ENCODE results near the gene SEMA4F. TPM values are rescaled to one million over a fixed set of nuclear protein-coding genes. Genes with fewer than 3 reads are reported as not detected.
"Not testable (repeated sequence)": the region's sequence is repeated elsewhere in the genome, so short reads cannot be mapped to it uniquely, and the experiment has no call there.

Gene SEMA4F
- total RNA-seq, 1 donor from 2014 or later = 8.3 TPM

DNA sequence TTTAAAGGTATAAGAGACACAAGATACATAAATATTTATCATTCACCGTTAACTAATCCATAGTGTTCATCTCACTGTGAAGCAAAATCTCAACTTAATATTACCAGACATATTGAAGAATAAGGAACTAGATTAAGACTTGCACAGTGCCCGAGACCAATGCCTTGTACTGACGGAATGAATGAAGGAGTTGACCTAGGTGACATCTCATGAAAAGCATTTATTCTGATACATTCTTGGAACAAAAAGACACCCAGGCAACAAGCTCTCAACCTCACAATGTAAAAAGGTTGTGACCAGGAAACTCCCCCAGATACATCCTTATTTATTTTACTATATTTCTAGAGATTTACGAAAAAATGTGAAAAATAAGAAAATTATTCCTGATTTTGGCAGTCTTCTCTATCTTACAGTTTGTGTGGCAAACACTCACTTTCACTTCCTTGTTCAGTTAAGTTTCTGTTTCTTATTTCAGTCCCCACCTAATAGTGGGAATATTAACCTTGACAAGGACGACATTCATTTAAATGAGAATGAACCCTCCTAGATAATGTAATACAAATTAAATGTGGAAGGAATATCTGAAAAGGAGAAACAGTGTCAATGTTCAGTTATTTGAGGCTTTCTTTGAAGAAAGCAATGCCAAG, 34.3 kb upstream of the SEMA4F start:
- no peaks in the 10 kb centered on the region for H3K9me3 ChIP-seq
- H3K4me1 ChIP-seq = no peaks in the 10 kb centered on the region
- intact Hi-C loops (cut with DNase I) = no loop called here
- DNase-seq (ENCODE audit: extremely low spot score in 2 of 2) = no peak
- TF ChIP-seq POLR2A (IDR thresholded peaks at IDR 0.05) (no peak), POLR2AphosphoS5 (IDR thresholded peaks at IDR 0.05; ENCODE audit: insufficient read depth in 1 of 2, low read depth in 1 of 2) (no peak), CTCF (IDR thresholded peaks at IDR 0.05) (no peak)
- H3K4me3 ChIP-seq = no peak overlapping the region
- no peak overlapping the region for H3K27ac ChIP-seq
- H3K27me3 ChIP-seq = no peaks in the 10 kb centered on the region
- H3K36me3 ChIP-seq = no peaks in the 10 kb centered on the region

DNA sequence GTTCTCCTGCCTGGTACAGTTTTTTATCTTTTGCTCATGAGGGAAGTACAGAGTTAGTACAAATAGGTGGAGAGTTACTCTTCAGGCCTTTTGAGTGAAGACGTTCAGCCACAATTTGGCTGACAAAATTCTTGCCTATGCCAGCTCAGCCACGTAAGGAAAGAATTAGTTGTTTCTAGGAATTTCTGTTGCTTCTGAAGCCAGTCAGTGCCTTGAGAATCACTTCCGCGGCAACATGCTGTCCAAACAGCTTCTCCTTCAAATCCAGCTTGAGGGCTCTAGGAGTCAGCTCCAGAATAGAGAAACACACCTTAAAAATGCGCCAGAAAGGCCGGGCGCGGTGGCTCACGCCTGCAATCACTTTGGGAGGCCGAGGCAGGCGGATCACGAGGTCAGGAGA, 33.4 kb upstream of the SEMA4F start:
- TF ChIP-seq POLR2AphosphoS5 (IDR thresholded peaks at IDR 0.05; ENCODE audit: insufficient read depth in 1 of 2, low read depth in 1 of 2) (no peak), POLR2A (IDR thresholded peaks at IDR 0.05) (no peak), CTCF (IDR thresholded peaks at IDR 0.05) (no peak)
- intact Hi-C loops (cut with DNase I) = no loop called here

GRCh38 chr2:74625658-74626425, 28.2 kb upstream of the SEMA4F start:
- Histone ChIP-seq H3K9me3 (no peaks in the 10 kb centered on the region), H3K27ac (no peak overlapping the region), H3K36me3 (no peaks in the 10 kb centered on the region), H3K4me3 (no peak overlapping the region), H3K4me1 (no peaks in the 10 kb centered on the region), H3K27me3 (no peaks in the 10 kb centered on the region)
- intact Hi-C loops (cut with DNase I) = no loop called here
- no peak for DNase-seq (ENCODE audit: extremely low spot score in 2 of 2)
- no peak for TF ChIP-seq POLR2A (IDR thresholded peaks at IDR 0.05)
- TF ChIP-seq CTCF (IDR thresholded peaks at IDR 0.05) = no peak
- no peak for TF ChIP-seq POLR2AphosphoS5 (IDR thresholded peaks at IDR 0.05; ENCODE audit: insufficient read depth in 1 of 2, low read depth in 1 of 2)

More for the DNA sequence above, 33.4 kb upstream of the SEMA4F start:
- no peak for DNase-seq (ENCODE audit: extremely low spot score in 2 of 2)
- no peaks in the 10 kb centered on the region for H3K4me1 ChIP-seq
- H3K27me3 ChIP-seq = no peaks in the 10 kb centered on the region
- no peaks in the 10 kb centered on the region for H3K36me3 ChIP-seq
- H3K4me3 ChIP-seq = no peak overlapping the region
- no peaks in the 10 kb centered on the region for H3K9me3 ChIP-seq
- H3K27ac ChIP-seq = no peak overlapping the region

DNA sequence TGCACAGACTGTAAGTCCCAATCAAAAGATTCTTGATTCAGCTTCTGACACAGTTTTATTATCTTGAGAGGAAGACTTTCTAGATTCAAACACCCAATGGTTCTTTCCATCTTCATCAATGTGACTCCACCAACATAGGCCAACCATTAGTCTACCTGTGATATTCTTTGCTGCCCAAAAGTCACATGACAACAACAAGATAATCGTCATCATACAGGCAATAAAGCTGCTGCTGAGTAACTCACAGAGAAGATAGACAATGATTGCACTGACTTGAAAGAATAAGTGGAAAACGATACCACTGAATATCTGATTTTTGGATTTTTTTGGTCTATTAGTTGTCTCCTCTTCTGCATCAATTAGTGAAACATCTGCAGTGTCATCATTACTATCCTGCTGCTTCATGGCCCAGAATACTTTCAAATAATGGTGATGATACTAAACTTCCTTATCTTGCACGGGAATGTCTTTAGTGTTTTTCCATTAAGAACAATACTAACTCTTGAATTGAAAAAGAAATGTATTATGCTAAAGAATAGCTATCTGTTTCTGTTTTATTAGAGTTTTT, 25.4 kb upstream of the SEMA4F start:
- Histone ChIP-seq H3K36me3 (no peaks in the 10 kb centered on the region), H3K27me3 (no peaks in the 10 kb centered on the region), H3K4me3 (no peak overlapping the region), H3K9me3 (no peaks in the 10 kb centered on the region), H3K27ac (no peak overlapping the region), H3K4me1 (no peaks in the 10 kb centered on the region)
- TF ChIP-seq CTCF (IDR thresholded peaks at IDR 0.05) (no peak), POLR2AphosphoS5 (IDR thresholded peaks at IDR 0.05; ENCODE audit: insufficient read depth in 1 of 2, low read depth in 1 of 2) (no peak), POLR2A (IDR thresholded peaks at IDR 0.05) (no peak)
- DNase-seq (ENCODE audit: extremely low spot score in 2 of 2) = no peak
- intact Hi-C loops (cut with DNase I) = no loop called here

DNA sequence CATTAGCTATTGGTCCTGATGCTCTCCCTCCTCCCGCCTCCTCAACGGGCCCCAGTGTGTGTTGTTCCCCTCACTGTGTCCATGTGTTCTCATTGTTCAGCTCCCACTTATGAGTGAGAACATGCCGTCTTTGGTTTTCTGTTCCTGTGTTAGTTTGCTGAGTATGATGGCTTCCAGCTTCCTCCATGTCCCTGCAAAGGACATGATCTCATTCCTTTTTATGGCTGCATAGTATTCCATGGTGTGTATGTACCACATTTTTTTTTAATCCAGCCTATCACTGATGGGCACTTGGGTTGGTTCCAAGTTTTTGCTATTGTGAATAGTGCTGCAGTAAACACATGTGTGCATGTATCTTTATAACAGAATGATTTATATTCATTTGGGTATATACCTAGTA, 23.6 kb upstream of the SEMA4F start:
- H3K27ac ChIP-seq; H3K4me3 ChIP-seq; DNase-seq (ENCODE audit: extremely low spot score in 2 of 2); H3K4me1 ChIP-seq; intact Hi-C loops (cut with DNase I); H3K9me3 ChIP-seq; H3K27me3 ChIP-seq; H3K36me3 ChIP-seq: not testable (repeated sequence)
